ENCODE data around the gene HK1.

DNA sequence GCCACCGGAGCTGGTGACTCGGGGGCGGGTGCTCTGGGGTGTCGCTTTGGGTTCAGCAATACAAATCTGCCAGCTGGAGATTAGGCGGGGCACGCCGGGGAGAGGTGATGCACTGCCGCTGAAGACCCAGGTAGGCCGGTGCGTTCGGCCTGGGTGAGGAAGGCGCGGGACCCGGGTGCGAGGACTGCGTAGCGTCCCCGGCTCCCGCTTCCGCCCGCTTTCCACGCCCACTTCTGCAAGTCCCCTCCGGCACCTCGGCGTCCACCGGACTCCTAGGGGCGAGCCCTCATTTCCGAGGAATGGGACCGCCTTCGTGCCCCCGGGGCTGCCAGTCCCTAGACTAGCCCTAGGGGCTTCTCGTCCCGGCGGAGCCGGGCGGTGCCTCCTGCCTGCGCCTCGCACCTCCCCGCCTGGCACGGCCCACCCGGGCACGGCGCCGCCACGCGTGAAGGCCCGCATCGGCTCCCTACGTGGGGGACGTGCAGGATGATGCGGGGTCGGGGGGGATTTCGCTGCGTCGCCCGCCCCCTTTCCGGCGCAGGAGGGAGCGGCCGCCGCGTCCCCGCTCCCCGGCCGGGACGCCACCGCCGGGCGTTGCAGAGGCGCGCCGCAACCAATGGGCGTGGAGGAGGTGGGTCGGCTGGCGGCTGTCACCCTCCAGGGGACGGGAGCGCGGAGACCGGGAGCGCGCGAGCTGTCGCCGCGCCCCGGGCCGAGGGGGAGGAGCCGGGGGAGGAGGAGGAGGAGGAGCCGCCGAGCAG, 40.0 kb downstream of the HK1 start:
- TF ChIP-seq EZH2 (IDR thresholded peaks at IDR 0.05; ENCODE audit: low read length, missing control alignments), result no peak
- TF ChIP-seq, protein P1, sequence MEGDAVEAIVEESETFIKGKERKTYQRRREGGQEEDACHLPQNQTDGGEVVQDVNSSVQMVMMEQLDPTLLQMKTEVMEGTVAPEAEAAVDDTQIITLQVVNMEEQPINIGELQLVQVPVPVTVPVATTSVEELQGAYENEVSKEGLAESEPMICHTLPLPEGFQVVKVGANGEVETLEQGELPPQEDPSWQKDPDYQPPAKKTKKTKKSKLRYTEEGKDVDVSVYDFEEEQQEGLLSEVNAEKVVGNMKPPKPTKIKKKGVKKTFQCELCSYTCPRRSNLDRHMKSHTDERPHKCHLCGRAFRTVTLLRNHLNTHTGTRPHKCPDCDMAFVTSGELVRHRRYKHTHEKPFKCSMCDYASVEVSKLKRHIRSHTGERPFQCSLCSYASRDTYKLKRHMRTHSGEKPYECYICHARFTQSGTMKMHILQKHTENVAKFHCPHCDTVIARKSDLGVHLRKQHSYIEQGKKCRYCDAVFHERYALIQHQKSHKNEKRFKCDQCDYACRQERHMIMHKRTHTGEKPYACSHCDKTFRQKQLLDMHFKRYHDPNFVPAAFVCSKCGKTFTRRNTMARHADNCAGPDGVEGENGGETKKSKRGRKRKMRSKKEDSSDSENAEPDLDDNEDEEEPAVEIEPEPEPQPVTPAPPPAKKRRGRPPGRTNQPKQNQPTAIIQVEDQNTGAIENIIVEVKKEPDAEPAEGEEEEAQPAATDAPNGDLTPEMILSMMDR (conservative IDR thresholded peaks at IDR 0.05 in 1 of 2, IDR thresholded peaks at IDR 0.05 in 1 of 2; ENCODE audit: low read depth in 1 of 2, low read length in 2 of 2), result no peak
